Measurements from ENCODE around the gene PTPRE. TPM values are rescaled to one million over a fixed set of nuclear protein-coding genes. Genes with fewer than 3 reads are reported as not detected.

The PTPRE gene
- total RNA-seq, 5 donors from 2014 or later (not counting 1 experiment from before 2014, with no cell fraction given), result 23.2 to 69.2 (median 32.2) TPM

- Histone ChIP-seq H3K36me3 (ENCODE audit: control insufficient read depth in 2 of 2, extremely low read depth in 1 of 2, insufficient read depth in 1 of 2, low read length in 1 of 2) (no peaks in the 10 kb centered on the region), H3K27me3 (replicated peaks in 1 of 2; ENCODE audit: control insufficient read depth in 2 of 2, extremely low read depth in 1 of 2, insufficient read depth in 2 of 2, low read length in 1 of 2) (no peaks in the 10 kb centered on the region), H3K4me1 (ENCODE audit: control insufficient read depth in 1 of 2, extremely low read depth in 1 of 2, insufficient read depth in 2 of 2, low read length in 2 of 2) (peaks cover 0 to 16% of the 10 kb centered on the region in 2 experiments), H3K4me3 (ENCODE audit: control insufficient read depth in 1 of 2, extremely low read depth in 1 of 2, low read length in 1 of 2) (no peak overlapping the region), H3K9me3 (no peaks in the 10 kb centered on the region), H3K27ac (ENCODE audit: low read length) (no peak overlapping the region)
- POLR2A ChIA-PET, result no interaction called here
- DNase-seq, result no peak
- 100% methylated on average over 1 of the region's 8 CpGs for WGBS (ENCODE audit: insufficient coverage)
- Mint-ChIP-seq H3K27ac (no peak overlapping the region), H3K4me1 (peaks cover 2 to 11% (median 3%) of the 10 kb centered on the region in 3 donors), H3K4me3 (no peak overlapping the region), H3K27me3 (no peaks in the 10 kb centered on the region), H3K9me3 (no peaks in the 10 kb centered on the region), H3K36me3 (no peaks in the 10 kb centered on the region)
- ATAC-seq (replicated peaks in 1 of 4), result no peak
- CTCF ChIA-PET, result interaction anchor here in 1 of 2 donors (1.5 kb wide), 1 partner anchor 28 kb away, joined by 6 read pairs; no protein-coding TSS in a partner anchor
Measured at GRCh38 chr10:128040681-128041080, 133.8 kb downstream of the PTPRE start.

- H3K9me3 Mint-ChIP-seq, result no peaks in the 10 kb centered on the region
- no peaks in the 10 kb centered on the region for H3K27me3 ChIP-seq (replicated peaks in 1 of 2; ENCODE audit: control insufficient read depth in 2 of 2, extremely low read depth in 1 of 2, insufficient read depth in 2 of 2, low read length in 1 of 2)
- H3K27me3 Mint-ChIP-seq, result no peaks in the 10 kb centered on the region
- no peaks in the 10 kb centered on the region for H3K36me3 Mint-ChIP-seq
- H3K4me3 ChIP-seq (ENCODE audit: control insufficient read depth in 1 of 2, extremely low read depth in 1 of 2, low read length in 1 of 2), result no peak overlapping the region
- ATAC-seq (replicated peaks in 1 of 4) (peak in 1 of 4 experiments; percentile 10), DNase-seq (peak in 9 of 35 experiments; percentile 14 to 61 (median 38))
- peak overlapping the region; percentile 39 for H3K27ac ChIP-seq (ENCODE audit: low read length)
- WGBS (ENCODE audit: insufficient coverage), result 76% methylated on average over 17 of the region's 17 CpGs
- POLR2A ChIA-PET, result no interaction called here
- peaks cover 10 to 25% (median 14%) of the 10 kb centered on the region in 3 donors for H3K4me1 Mint-ChIP-seq
- H3K36me3 ChIP-seq (ENCODE audit: control insufficient read depth in 2 of 2, extremely low read depth in 1 of 2, insufficient read depth in 1 of 2, low read length in 1 of 2), result no peaks in the 10 kb centered on the region
- H3K9me3 ChIP-seq, result no peaks in the 10 kb centered on the region
- CTCF ChIA-PET, result no interaction called here
- H3K4me1 ChIP-seq (ENCODE audit: control insufficient read depth in 1 of 2, extremely low read depth in 1 of 2, insufficient read depth in 2 of 2, low read length in 2 of 2), result peaks cover 2 to 30% of the 10 kb centered on the region in 2 experiments
- no peak overlapping the region for H3K4me3 Mint-ChIP-seq
- H3K27ac Mint-ChIP-seq, result peak overlapping the region; percentile 25 to 46
Measured at GRCh38 chr10:128042131-128042610, 135.3 kb downstream of the PTPRE start.

DNA sequence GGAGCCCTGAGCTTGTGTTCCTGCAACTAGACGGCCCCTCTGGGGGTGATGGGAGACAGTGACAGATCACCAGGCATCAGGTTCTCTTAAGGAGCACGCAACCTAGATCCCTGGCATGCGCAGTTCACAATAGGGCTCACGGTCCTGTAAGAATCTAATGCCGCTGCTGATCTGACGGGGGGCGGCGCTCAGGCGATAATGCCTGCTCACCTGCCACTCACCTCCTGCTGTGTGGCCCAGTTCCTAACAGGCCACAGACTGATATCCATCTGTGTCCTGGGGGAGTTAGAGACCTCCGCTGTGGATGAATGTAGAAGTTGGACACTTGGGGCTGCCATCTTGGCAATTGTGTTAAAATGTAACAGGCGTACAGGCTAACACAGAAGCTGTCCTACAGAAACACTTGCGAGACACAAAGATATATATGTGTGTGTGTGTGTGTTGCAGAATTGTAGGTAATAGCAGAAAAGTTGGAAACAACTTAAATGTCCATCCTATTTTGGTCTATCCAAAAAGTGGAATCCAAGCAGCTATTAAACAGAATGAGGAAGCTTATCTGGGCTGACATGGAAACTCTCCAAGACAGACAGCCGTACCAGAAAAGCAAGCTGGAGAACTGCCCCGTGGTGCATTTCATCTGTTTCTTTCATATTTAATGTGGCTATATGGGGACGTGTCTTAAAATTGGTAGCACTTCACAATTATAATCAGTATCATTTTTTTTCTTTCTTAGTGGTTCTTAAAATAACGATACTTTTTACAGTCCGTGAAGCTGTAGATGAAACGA lies 136.5 kb downstream of the PTPRE start:
- Mint-ChIP-seq H3K9me3 (no peaks in the 10 kb centered on the region), H3K27ac (no peak overlapping the region), H3K27me3 (no peaks in the 10 kb centered on the region), H3K36me3 (no peaks in the 10 kb centered on the region), H3K4me3 (no peak overlapping the region), H3K4me1 (peaks cover 23 to 37% (median 26%) of the 10 kb centered on the region in 3 donors)
- POLR2A ChIA-PET, result no interaction called here
- DNase-seq (no peak), ATAC-seq (replicated peaks in 1 of 4) (no peak)
- Histone ChIP-seq H3K4me1 (ENCODE audit: control insufficient read depth in 1 of 2, extremely low read depth in 1 of 2, insufficient read depth in 2 of 2, low read length in 2 of 2) (peaks cover 2 to 36% of the 10 kb centered on the region in 2 experiments), H3K36me3 (ENCODE audit: control insufficient read depth in 2 of 2, extremely low read depth in 1 of 2, insufficient read depth in 1 of 2, low read length in 1 of 2) (no peaks in the 10 kb centered on the region), H3K9me3 (no peaks in the 10 kb centered on the region), H3K27me3 (replicated peaks in 1 of 2; ENCODE audit: control insufficient read depth in 2 of 2, extremely low read depth in 1 of 2, insufficient read depth in 2 of 2, low read length in 1 of 2) (no peaks in the 10 kb centered on the region), H3K4me3 (ENCODE audit: control insufficient read depth in 1 of 2, extremely low read depth in 1 of 2, low read length in 1 of 2) (no peak overlapping the region), H3K27ac (ENCODE audit: low read length) (no peak overlapping the region)
- 89% methylated on average over 9 of the region's 18 CpGs for WGBS (ENCODE audit: insufficient coverage)
- CTCF ChIA-PET, result interaction anchor here (0.6 to 1.2 kb wide), 2 partner anchors 9 to 721 kb away, joined by 3 read pairs; no protein-coding TSS in a partner anchor

DNA sequence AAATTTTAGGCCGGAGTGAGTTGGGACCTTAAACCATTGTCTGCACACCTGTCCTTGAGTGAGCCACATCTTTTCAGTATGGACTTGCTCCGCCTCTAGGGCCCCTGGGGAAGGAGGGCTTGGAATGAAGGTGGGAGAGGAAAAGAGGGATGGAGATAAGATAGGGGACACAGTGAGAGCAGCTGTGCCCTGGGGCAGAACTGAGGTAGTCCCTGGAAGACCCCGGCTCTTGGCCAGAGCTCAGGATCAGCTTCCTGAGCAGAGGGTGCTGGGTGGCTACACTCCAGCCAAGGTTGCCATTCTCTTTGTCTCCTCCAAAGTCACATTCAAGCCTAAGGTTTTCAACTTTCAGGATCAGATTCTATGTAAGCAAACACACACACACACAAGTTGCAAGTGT lies 137.3 kb downstream of the PTPRE start:
- H3K4me1 Mint-ChIP-seq, result peaks cover 30 to 44% (median 33%) of the 10 kb centered on the region in 3 donors
- WGBS (ENCODE audit: insufficient coverage), result 100% methylated on average over 3 of the region's 3 CpGs
- no peaks in the 10 kb centered on the region for H3K27me3 Mint-ChIP-seq
- ChIA-PET CTCF (interaction anchor here in 1 of 2 donors (0.8 to 1.2 kb wide), 2 partner anchors 9 to 25 kb away, joined by 3 to 4 read pairs; no protein-coding TSS in a partner anchor), POLR2A (no interaction called here)
- H3K9me3 Mint-ChIP-seq, result no peaks in the 10 kb centered on the region
- no peak overlapping the region for H3K4me3 Mint-ChIP-seq
- DNase-seq (no peak), ATAC-seq (replicated peaks in 1 of 4) (no peak)
- H3K27ac Mint-ChIP-seq, result peak overlapping the region in 1 of 2 donors; percentile 70
- peaks cover 7 to 44% of the 10 kb centered on the region in 2 experiments for H3K4me1 ChIP-seq (ENCODE audit: control insufficient read depth in 1 of 2, extremely low read depth in 1 of 2, insufficient read depth in 2 of 2, low read length in 2 of 2)
- no peak overlapping the region for H3K27ac ChIP-seq (ENCODE audit: low read length)
- peaks cover 0 to under 1% of the 10 kb centered on the region in 2 donors for H3K36me3 ChIP-seq (ENCODE audit: control insufficient read depth in 2 of 2, extremely low read depth in 1 of 2, insufficient read depth in 1 of 2, low read length in 1 of 2)
- no peaks in the 10 kb centered on the region for H3K9me3 ChIP-seq
- no peaks in the 10 kb centered on the region for H3K36me3 Mint-ChIP-seq
- H3K27me3 ChIP-seq (replicated peaks in 1 of 2; ENCODE audit: control insufficient read depth in 2 of 2, extremely low read depth in 1 of 2, insufficient read depth in 2 of 2, low read length in 1 of 2), result no peaks in the 10 kb centered on the region
- H3K4me3 ChIP-seq (ENCODE audit: control insufficient read depth in 1 of 2, extremely low read depth in 1 of 2, low read length in 1 of 2), result no peak overlapping the region

DNA sequence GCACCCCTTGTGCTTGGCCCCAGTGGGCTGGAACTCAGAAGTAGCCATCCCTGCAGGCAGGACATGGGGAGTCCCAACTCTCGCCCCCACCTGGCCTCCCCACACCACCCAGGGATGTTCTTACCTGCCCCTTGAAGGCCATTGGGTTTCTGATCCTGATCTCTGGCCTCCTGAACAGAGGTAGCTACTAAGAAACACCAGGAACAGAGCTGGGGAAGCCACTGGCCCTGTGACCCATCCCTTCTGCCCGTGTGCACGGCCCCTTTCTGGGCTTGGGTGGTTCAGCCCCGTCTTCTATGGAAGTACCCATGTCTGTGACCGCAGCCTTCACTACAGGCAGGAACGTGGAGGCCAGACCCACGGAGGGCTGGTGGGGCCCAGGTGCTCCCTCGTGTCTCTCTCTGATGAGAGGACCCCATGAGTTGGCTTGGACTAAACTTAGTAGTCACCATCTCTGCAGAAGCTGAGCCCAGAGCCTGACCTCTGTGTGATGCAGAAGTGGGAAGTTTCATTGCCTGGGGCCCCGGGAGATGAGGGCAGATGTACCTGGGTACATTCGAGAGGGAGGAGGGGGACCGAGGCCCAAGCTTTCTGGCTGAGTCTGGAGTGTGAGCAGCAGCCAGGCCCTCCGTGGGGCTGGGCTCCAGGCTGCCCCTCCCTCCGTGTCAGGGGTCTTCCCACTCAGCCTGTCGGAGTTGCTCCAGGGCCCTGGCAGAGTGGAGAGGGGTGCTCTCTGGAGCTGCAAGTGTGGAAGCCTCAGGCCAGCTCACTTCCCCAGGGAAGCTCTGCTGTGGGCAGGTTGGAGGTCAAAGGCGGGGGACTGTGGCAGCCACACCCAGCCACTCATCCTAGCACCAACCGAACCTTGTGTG lies 138.3 kb downstream of the PTPRE start:
- WGBS (ENCODE audit: insufficient coverage), result 95% methylated on average over 12 of the region's 16 CpGs
- Mint-ChIP-seq H3K27me3 (no peaks in the 10 kb centered on the region), H3K36me3 (peaks cover 8% of the 10 kb centered on the region), H3K27ac (peak overlapping the region; percentile 82 to 92), H3K4me3 (peak overlapping the region in 1 of 3 donors; percentile 19), H3K4me1 (peaks cover 41 to 54% (median 43%) of the 10 kb centered on the region in 3 donors), H3K9me3 (no peaks in the 10 kb centered on the region)
- Histone ChIP-seq H3K27me3 (replicated peaks in 1 of 2; ENCODE audit: control insufficient read depth in 2 of 2, extremely low read depth in 1 of 2, insufficient read depth in 2 of 2, low read length in 1 of 2) (no peaks in the 10 kb centered on the region), H3K4me1 (ENCODE audit: control insufficient read depth in 1 of 2, extremely low read depth in 1 of 2, insufficient read depth in 2 of 2, low read length in 2 of 2) (peaks cover 14 to 53% of the 10 kb centered on the region in 2 experiments), H3K4me3 (ENCODE audit: control insufficient read depth in 1 of 2, extremely low read depth in 1 of 2, low read length in 1 of 2) (no peak overlapping the region), H3K36me3 (ENCODE audit: control insufficient read depth in 2 of 2, extremely low read depth in 1 of 2, insufficient read depth in 1 of 2, low read length in 1 of 2) (peaks cover 0 to 7% of the 10 kb centered on the region in 2 donors), H3K27ac (ENCODE audit: low read length) (peak overlapping the region; percentile 93), H3K9me3 (no peaks in the 10 kb centered on the region)
- ATAC-seq (replicated peaks in 1 of 4), result no peak
- no peak for DNase-seq
- POLR2A ChIA-PET, result interaction anchor here in 1 of 2 donors (0.5 kb wide), 1 partner anchor 121 kb away, joined by 4 read pairs; no protein-coding TSS in a partner anchor
- CTCF ChIA-PET, result interaction anchor here in 1 of 2 donors (0.6 to 1.3 kb wide), 3 partner anchors 9 to 72 kb away, joined by 3 to 4 read pairs (median 3); no protein-coding TSS in a partner anchor

DNA sequence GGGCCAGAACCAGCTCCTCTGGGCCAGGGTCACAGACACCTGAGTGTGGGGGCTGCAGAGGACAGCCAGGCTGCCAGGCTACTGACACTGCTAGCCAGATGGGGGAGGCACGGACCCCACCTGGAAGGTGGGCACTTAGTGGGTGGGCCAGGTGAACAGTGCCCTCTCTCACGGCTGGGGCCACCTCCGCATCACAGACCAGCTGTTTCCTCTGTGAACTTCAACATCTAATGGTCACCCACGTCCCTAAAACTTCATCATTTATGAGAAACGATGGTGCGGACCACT lies 138.9 kb downstream of the PTPRE start:
- peaks cover 0 to 9% of the 10 kb centered on the region in 2 donors for H3K36me3 ChIP-seq (ENCODE audit: control insufficient read depth in 2 of 2, extremely low read depth in 1 of 2, insufficient read depth in 1 of 2, low read length in 1 of 2)
- WGBS (ENCODE audit: insufficient coverage), result no CpG with 5 or more reads among the region's 6 CpGs
- ChIA-PET CTCF (interaction anchor here in 1 of 2 donors (1.3 kb wide), 1 partner anchor 9 kb away, joined by 3 read pairs; no protein-coding TSS in a partner anchor), POLR2A (no interaction called here)
- no peaks in the 10 kb centered on the region for H3K27me3 Mint-ChIP-seq
- DNase-seq, result no peak
- H3K4me3 Mint-ChIP-seq, result peak overlapping the region in 2 of 3 donors; percentile 24 to 95
- H3K27ac Mint-ChIP-seq, result peak overlapping the region; percentile 82 to 92
- H3K36me3 Mint-ChIP-seq, result peaks cover 14% of the 10 kb centered on the region
- peak overlapping the region; percentile 93 for H3K27ac ChIP-seq (ENCODE audit: low read length)
- H3K9me3 Mint-ChIP-seq, result no peaks in the 10 kb centered on the region
- H3K27me3 ChIP-seq (replicated peaks in 1 of 2; ENCODE audit: control insufficient read depth in 2 of 2, extremely low read depth in 1 of 2, insufficient read depth in 2 of 2, low read length in 1 of 2), result no peaks in the 10 kb centered on the region
- peaks cover 16 to 58% of the 10 kb centered on the region in 2 experiments for H3K4me1 ChIP-seq (ENCODE audit: control insufficient read depth in 1 of 2, extremely low read depth in 1 of 2, insufficient read depth in 2 of 2, low read length in 2 of 2)
- H3K4me3 ChIP-seq (ENCODE audit: control insufficient read depth in 1 of 2, extremely low read depth in 1 of 2, low read length in 1 of 2), result no peak overlapping the region
- ATAC-seq (replicated peaks in 1 of 4), result no peak
- H3K9me3 ChIP-seq, result no peaks in the 10 kb centered on the region
- H3K4me1 Mint-ChIP-seq, result peaks cover 46 to 60% (median 49%) of the 10 kb centered on the region in 3 donors
